ENCODE data around the gene SLC24A2.
"Not testable (repeated sequence)": the region's sequence is repeated elsewhere in the genome, so short reads cannot be mapped to it uniquely, and the experiment has no call there.

The SLC24A2 gene

DNA sequence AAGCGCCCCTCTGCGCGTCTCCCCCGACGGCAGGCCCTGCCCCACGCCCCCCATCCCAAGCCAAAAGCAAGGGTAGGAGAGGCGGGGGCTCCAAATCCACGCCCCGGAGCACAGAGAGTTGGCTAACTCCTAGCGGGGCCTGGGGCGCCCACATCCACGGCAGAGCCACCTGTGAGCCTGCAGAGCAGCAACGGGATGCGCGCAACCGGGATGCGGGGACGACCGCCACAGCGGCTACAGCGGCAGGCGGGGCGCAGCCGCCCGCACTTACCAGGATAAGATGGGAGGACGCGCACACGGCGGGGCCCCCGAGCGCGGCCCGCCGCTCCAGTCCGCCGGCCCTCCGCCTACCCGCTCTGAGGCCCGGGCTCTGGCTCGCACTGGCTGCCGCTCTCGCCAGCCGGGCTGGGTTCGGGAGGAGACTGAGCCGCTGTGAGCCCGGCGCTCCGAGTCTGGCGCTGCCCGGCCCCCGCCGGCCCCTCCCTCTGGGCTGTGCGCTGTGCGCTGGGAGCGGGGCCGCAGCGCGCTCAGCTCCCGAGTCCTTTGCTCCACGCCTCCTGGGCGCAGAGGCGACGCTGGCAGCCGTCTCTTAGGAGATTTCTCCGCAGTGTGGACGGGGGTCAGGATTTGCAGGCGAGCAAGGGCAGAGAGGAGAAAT, at the start of gene SLC24A2:
Gene SLC24A2, minus strand, starts transcription at position 424 of the 658 bp plus-strand sequence.
- TF ChIP-seq RARB (CRISPR knock-in tag; IDR thresholded peaks at IDR 0.05), result no peak
- TF ChIP-seq CREB5 (CRISPR knock-in tag; IDR thresholded peaks at IDR 0.05; ENCODE audit: low read depth), result no peak
- TF ChIP-seq TOX (CRISPR knock-in tag; IDR thresholded peaks at IDR 0.05; ENCODE audit: borderline replicate concordance), result no peak
- no peak for TF ChIP-seq ARNTL (CRISPR knock-in tag; IDR thresholded peaks at IDR 0.05; ENCODE audit: borderline replicate concordance, low read depth)
- no peak for TF ChIP-seq ZNF8 (CRISPR knock-in tag; IDR thresholded peaks at IDR 0.05)
- TF ChIP-seq OSR1 (CRISPR knock-in tag; IDR thresholded peaks at IDR 0.05), result no peak
- no peak for TF ChIP-seq PPARA (CRISPR knock-in tag; IDR thresholded peaks at IDR 0.05; ENCODE audit: borderline replicate concordance)
- no peak for TF ChIP-seq ZC3H10 (CRISPR knock-in tag; IDR thresholded peaks at IDR 0.05)
- TF ChIP-seq ISL1 (CRISPR knock-in tag; IDR thresholded peaks at IDR 0.05), result no peak
- no peak for TF ChIP-seq BACH2 (CRISPR knock-in tag; IDR thresholded peaks at IDR 0.05; ENCODE audit: borderline replicate concordance)
- no peak for TF ChIP-seq ZFP3 (CRISPR knock-in tag; IDR thresholded peaks at IDR 0.05)
- TF ChIP-seq ZFP30 (CRISPR knock-in tag; IDR thresholded peaks at IDR 0.05), result no peak
- TF ChIP-seq, protein P1, sequence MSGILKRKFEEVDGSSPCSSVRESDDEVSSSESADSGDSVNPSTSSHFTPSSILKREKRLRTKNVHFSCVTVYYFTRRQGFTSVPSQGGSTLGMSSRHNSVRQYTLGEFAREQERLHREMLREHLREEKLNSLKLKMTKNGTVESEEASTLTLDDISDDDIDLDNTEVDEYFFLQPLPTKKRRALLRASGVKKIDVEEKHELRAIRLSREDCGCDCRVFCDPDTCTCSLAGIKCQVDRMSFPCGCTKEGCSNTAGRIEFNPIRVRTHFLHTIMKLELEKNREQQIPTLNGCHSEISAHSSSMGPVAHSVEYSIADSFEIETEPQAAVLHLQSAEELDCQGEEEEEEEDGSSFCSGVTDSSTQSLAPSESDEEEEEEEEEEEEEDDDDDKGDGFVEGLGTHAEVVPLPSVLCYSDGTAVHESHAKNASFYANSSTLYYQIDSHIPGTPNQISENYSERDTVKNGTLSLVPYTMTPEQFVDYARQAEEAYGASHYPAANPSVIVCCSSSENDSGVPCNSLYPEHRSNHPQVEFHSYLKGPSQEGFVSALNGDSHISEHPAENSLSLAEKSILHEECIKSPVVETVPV (CRISPR knock-in tag; IDR thresholded peaks at IDR 0.05), result no peak
- TF ChIP-seq SNAI2 (CRISPR knock-in tag; IDR thresholded peaks at IDR 0.05), result no peak
- no peak for TF ChIP-seq TCF4 (CRISPR knock-in tag; IDR thresholded peaks at IDR 0.05; ENCODE audit: borderline replicate concordance)

GRCh38 chr9:19833331-19833730, 44.5 kb upstream of the SLC24A2 start:
- not testable (repeated sequence) for ATAC-seq

More for the DNA sequence above, at the start of gene SLC24A2:
- ATAC-seq, result no peak; the same call in 2 of the 3 replicates

DNA sequence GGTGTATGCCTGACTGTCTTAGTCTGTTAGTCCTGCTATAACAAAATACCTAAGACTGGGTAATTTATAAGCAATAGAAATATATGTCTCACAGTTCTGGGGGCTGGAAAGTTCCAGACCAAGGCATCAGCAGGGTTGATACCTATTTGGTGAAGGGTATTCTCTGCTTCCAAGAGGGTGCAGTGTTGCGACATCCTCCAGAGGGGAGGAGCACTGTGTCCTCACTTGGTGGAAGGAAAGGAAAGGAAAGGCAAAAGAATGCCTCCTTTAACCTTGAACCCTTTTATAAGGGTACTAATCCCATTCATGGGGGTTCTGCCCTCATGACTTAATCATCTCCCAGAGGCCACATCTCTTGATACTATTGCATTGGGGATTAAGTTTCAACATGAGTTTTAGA, 42.0 kb upstream of the SLC24A2 start:
- no peak for ATAC-seq
- no peak for TF ChIP-seq OSR1 (CRISPR knock-in tag; IDR thresholded peaks at IDR 0.05)
- no peak for TF ChIP-seq PATZ1 (CRISPR knock-in tag; IDR thresholded peaks at IDR 0.05; ENCODE audit: borderline replicate concordance)
- no peak for TF ChIP-seq BACH2 (CRISPR knock-in tag; IDR thresholded peaks at IDR 0.05; ENCODE audit: borderline replicate concordance)
- TF ChIP-seq CSDC2 (CRISPR knock-in tag; IDR thresholded peaks at IDR 0.05), result no peak
- TF ChIP-seq ZFP30 (CRISPR knock-in tag; IDR thresholded peaks at IDR 0.05), result no peak
- TF ChIP-seq ESRRG (CRISPR knock-in tag; IDR thresholded peaks at IDR 0.05), result no peak
- TF ChIP-seq ZNF565 (CRISPR knock-in tag; conservative IDR thresholded peaks at IDR 0.05; ENCODE audit: low read depth), result no peak
- TF ChIP-seq, protein P2, sequence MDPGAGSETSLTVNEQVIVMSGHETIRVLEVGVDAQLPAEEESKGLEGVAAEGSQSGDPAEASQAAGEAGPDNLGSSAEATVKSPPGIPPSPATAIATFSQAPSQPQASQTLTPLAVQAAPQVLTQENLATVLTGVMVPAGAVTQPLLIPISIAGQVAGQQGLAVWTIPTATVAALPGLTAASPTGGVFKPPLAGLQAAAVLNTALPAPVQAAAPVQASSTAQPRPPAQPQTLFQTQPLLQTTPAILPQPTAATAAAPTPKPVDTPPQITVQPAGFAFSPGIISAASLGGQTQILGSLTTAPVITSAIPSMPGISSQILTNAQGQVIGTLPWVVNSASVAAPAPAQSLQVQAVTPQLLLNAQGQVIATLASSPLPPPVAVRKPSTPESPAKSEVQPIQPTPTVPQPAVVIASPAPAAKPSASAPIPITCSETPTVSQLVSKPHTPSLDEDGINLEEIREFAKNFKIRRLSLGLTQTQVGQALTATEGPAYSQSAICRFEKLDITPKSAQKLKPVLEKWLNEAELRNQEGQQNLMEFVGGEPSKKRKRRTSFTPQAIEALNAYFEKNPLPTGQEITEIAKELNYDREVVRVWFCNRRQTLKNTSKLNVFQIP (CRISPR knock-in tag; IDR thresholded peaks at IDR 0.05; ENCODE audit: borderline replicate concordance, low read depth), result no peak
- no peak for TF ChIP-seq TCF4 (CRISPR knock-in tag; IDR thresholded peaks at IDR 0.05; ENCODE audit: borderline replicate concordance)
- TF ChIP-seq CREB5 (CRISPR knock-in tag; IDR thresholded peaks at IDR 0.05; ENCODE audit: low read depth), result no peak
- no peak for TF ChIP-seq ZNF8 (CRISPR knock-in tag; IDR thresholded peaks at IDR 0.05)
- TF ChIP-seq ZC3H10 (CRISPR knock-in tag; IDR thresholded peaks at IDR 0.05), result no peak
- no peak for TF ChIP-seq SNAI2 (CRISPR knock-in tag; IDR thresholded peaks at IDR 0.05)
- TF ChIP-seq ZFP3 (CRISPR knock-in tag; IDR thresholded peaks at IDR 0.05), result no peak
- TF ChIP-seq ARNTL (CRISPR knock-in tag; IDR thresholded peaks at IDR 0.05; ENCODE audit: borderline replicate concordance, low read depth), result no peak
- TF ChIP-seq, protein P3, sequence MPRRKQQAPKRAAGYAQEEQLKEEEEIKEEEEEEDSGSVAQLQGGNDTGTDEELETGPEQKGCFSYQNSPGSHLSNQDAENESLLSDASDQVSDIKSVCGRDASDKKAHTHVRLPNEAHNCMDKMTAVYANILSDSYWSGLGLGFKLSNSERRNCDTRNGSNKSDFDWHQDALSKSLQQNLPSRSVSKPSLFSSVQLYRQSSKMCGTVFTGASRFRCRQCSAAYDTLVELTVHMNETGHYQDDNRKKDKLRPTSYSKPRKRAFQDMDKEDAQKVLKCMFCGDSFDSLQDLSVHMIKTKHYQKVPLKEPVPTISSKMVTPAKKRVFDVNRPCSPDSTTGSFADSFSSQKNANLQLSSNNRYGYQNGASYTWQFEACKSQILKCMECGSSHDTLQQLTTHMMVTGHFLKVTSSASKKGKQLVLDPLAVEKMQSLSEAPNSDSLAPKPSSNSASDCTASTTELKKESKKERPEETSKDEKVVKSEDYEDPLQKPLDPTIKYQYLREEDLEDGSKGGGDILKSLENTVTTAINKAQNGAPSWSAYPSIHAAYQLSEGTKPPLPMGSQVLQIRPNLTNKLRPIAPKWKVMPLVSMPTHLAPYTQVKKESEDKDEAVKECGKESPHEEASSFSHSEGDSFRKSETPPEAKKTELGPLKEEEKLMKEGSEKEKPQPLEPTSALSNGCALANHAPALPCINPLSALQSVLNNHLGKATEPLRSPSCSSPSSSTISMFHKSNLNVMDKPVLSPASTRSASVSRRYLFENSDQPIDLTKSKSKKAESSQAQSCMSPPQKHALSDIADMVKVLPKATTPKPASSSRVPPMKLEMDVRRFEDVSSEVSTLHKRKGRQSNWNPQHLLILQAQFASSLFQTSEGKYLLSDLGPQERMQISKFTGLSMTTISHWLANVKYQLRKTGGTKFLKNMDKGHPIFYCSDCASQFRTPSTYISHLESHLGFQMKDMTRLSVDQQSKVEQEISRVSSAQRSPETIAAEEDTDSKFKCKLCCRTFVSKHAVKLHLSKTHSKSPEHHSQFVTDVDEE (CRISPR knock-in tag; IDR thresholded peaks at IDR 0.05), result no peak
- TF ChIP-seq TOX (CRISPR knock-in tag; IDR thresholded peaks at IDR 0.05; ENCODE audit: borderline replicate concordance), result no peak
- TF ChIP-seq, protein P1 (CRISPR knock-in tag; IDR thresholded peaks at IDR 0.05), result no peak
- no peak for TF ChIP-seq RARB (CRISPR knock-in tag; IDR thresholded peaks at IDR 0.05)
